Measurements from ENCODE around the gene PSORS1C1. TPM values are rescaled to one million over a fixed set of nuclear protein-coding genes. Genes with fewer than 3 reads are reported as not detected.
"Not testable (repeated sequence)": the region's sequence is repeated elsewhere in the genome, so short reads cannot be mapped to it uniquely, and the experiment has no call there.

Gene PSORS1C1
- polyA plus RNA-seq (3.6 to 9.4 TPM (median 5.7 TPM) in 3 replicates), polyA minus RNA-seq (7.4 to 41.0 TPM (median 10.7 TPM) in 3 replicates)
- polyA plus RNA-seq (2011; ENCODE audit: low read depth), result 14.3 TPM
- 6.9 and 9.2 TPM in 2 replicates for polyA plus RNA-seq (2011; cell fraction: cytosol; rRNA removed)
- polyA plus RNA-seq (2011; cell fraction: nucleus; rRNA removed), result 15.8 and 28.1 TPM in 2 replicates
- 6.0 and 34.2 TPM in 2 replicates for polyA plus RNA-seq (2012; ENCODE audit: low replicate concordance)
- polyA minus RNA-seq (2011; cell fraction: cytosol; rRNA and poly(A)+ RNA removed), result not detected
- 6.0 and 6.8 TPM in 2 replicates for polyA minus RNA-seq (2011; cell fraction: nucleus; rRNA and poly(A)+ RNA removed)

DNA sequence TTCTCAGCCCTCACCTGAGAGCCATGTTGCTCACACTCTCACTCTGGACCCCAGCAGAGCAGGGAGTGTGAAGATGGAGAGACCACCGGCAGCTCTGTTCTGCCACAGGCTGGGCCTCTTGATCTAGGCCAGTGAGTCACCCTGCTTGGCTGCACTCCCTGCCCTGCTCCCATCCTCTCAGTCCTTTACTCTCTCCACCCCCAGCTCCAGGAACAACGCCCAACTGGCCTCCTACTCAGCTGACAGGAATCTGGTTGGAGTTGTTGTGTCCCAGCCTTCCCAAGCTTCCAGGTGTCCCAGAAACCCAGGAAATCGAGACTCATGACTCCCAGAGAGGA, at the start of gene PSORS1C1:
TSS of gene PSORS1C1 (plus strand) at position 260 of the 338 bp plus-strand sequence. CDS start 14,833 bp downstream, outside the sequence.
- H3K36me3 ChIP-seq (ENCODE audit: control insufficient read depth in 2 of 2, extremely low read depth in 1 of 2, insufficient read depth in 2 of 2, low read length in 2 of 2), result peaks cover 8 to 10% of the 10 kb centered on the region in 2 experiments
- TF ChIP-seq CTCF (optimal IDR thresholded peaks at IDR 0.05 in 1 of 3, IDR thresholded peaks at IDR 0.05 in 1 of 3, conservative IDR thresholded peaks at IDR 0.05 in 1 of 3; ENCODE audit: extremely low read depth in 1 of 3, insufficient read depth in 2 of 3, low read length in 3 of 3) (no peak), EZH2 (IDR thresholded peaks at IDR 0.05; ENCODE audit: low read length) (no peak)
- H3K9me3 ChIP-seq (ENCODE audit: control insufficient read depth, low read depth, low read length), result no peaks in the 10 kb centered on the region
- H4K20me1 ChIP-seq (ENCODE audit: control insufficient read depth, extremely low read depth, insufficient read depth, low read length), result no peaks in the 10 kb centered on the region
- peaks cover 35% of the 10 kb centered on the region for H3K79me2 ChIP-seq (ENCODE audit: control insufficient read depth, insufficient read depth, low read length)
- H3K9me1 ChIP-seq (ENCODE audit: control insufficient read depth, extremely low read depth, insufficient read depth, low read length), result no peaks in the 10 kb centered on the region
- dilution Hi-C loops (cut with MboI; ENCODE audit: extremely low pct_ligation_motif_present, low sequenced_read_pairs), result no loop called here
- peaks cover 38% of the 10 kb centered on the region for H3K4me1 ChIP-seq (ENCODE audit: control insufficient read depth, extremely low read depth, insufficient read depth, low read length)
- peak within 1 kb of the TSS; percentile 99 for H3K4me2 ChIP-seq (ENCODE audit: control insufficient read depth, extremely low read depth, insufficient read depth, low read depth, low read length)
- H3K4me3 ChIP-seq (ENCODE audit: control insufficient read depth in 2 of 3, extremely low read depth in 1 of 3, insufficient read depth in 2 of 3, low read depth in 1 of 3, low read length in 3 of 3), result peak within 1 kb of the TSS; percentile 57 to 85 (median 82)
- H3K27me3 ChIP-seq (ENCODE audit: control insufficient read depth, extremely low read depth, insufficient read depth, low read length), result no peaks in the 10 kb centered on the region
- DNase-seq (ENCODE audit: low read depth, low spot score) (peak; percentile 88), FAIRE-seq (peak; percentile 97)
- peak within 1 kb of the TSS; percentile 89 for H3K9ac ChIP-seq (ENCODE audit: control insufficient read depth, extremely low read depth, insufficient read depth, low read length)
- H3K27ac ChIP-seq (ENCODE audit: control insufficient read depth, insufficient read depth, low read length), result peak within 1 kb of the TSS; percentile 91
- peak within 1 kb of the TSS; percentile 76 for H2AFZ ChIP-seq (ENCODE audit: control insufficient read depth, low read length)

DNA sequence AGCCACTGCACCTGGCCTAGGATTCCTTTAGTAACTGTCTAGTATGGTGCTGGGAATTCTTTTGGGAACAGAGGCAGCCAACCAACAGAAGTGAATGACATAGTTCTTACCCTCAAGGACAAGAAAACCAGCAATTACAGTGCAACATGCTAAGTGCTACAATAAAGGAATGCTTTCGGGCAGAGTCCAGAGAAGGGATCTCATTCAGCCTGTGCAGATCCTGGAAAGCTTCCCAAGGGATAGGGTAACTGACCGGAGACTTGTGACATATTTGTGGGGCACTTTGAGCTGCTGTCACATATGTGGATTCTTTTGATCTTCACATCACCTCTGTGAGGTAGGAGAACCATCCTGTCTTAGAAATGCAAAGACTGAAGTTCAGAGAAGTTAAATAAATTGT, 49.0 kb upstream of the PSORS1C1 start:
- H3K9me1 ChIP-seq (ENCODE audit: control insufficient read depth, extremely low read depth, insufficient read depth, low read length), result no peaks in the 10 kb centered on the region
- no peaks in the 10 kb centered on the region for H3K27me3 ChIP-seq (ENCODE audit: control insufficient read depth, extremely low read depth, insufficient read depth, low read length)
- peaks cover 4% of the 10 kb centered on the region for H3K4me1 ChIP-seq (ENCODE audit: control insufficient read depth, extremely low read depth, insufficient read depth, low read length)
- H3K9ac ChIP-seq (ENCODE audit: control insufficient read depth, extremely low read depth, insufficient read depth, low read length), result no peak overlapping the region
- no peaks in the 10 kb centered on the region for H4K20me1 ChIP-seq (ENCODE audit: control insufficient read depth, extremely low read depth, insufficient read depth, low read length)
- no peaks in the 10 kb centered on the region for H3K9me3 ChIP-seq (ENCODE audit: control insufficient read depth, low read depth, low read length)
- no peak overlapping the region for H3K27ac ChIP-seq (ENCODE audit: control insufficient read depth, insufficient read depth, low read length)
- no peak for TF ChIP-seq CTCF (optimal IDR thresholded peaks at IDR 0.05 in 1 of 3, IDR thresholded peaks at IDR 0.05 in 1 of 3, conservative IDR thresholded peaks at IDR 0.05 in 1 of 3; ENCODE audit: extremely low read depth in 1 of 3, insufficient read depth in 2 of 3, low read length in 3 of 3)
- FAIRE-seq (no peak), DNase-seq (ENCODE audit: low read depth, low spot score) (no peak)
- dilution Hi-C loops (cut with MboI; ENCODE audit: extremely low pct_ligation_motif_present, low sequenced_read_pairs), result loop anchor here (25.0 kb wide), 1 partner anchor 128 kb away; the partner anchor contains the start of genes MUCL3 and SFTA2
- H3K4me2 ChIP-seq (ENCODE audit: control insufficient read depth, extremely low read depth, insufficient read depth, low read depth, low read length), result no peak overlapping the region
- H2AFZ ChIP-seq (ENCODE audit: control insufficient read depth, low read length), result no peak overlapping the region
- H3K36me3 ChIP-seq (ENCODE audit: control insufficient read depth in 2 of 2, extremely low read depth in 1 of 2, insufficient read depth in 2 of 2, low read length in 2 of 2), result no peaks in the 10 kb centered on the region
- H3K79me2 ChIP-seq (ENCODE audit: control insufficient read depth, insufficient read depth, low read length), result no peaks in the 10 kb centered on the region
- H3K4me3 ChIP-seq (ENCODE audit: control insufficient read depth in 2 of 3, extremely low read depth in 1 of 3, insufficient read depth in 2 of 3, low read depth in 1 of 3, low read length in 3 of 3), result no peak overlapping the region

DNA sequence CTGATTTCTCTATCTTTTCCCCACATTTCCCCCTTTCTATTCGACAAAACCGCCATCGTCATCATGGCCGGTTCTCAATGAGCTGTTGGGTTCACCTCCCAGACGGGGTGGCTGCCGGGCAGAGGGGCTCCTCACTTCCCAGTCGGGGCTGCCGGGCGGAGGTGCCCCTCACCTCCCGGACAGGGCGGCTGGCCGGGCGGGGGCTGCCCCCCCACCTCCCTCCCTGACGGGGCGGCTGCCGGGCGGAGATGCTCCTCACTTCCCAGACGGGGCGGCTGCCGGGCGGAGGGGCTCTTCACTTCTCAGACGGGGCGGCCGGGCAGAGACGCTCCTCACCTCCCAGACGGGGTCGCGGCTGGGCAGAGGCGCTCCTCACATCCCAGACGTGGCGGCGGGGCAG, 47.6 kb upstream of the PSORS1C1 start:
- H3K79me2 ChIP-seq (ENCODE audit: control insufficient read depth, insufficient read depth, low read length); H4K20me1 ChIP-seq (ENCODE audit: control insufficient read depth, extremely low read depth, insufficient read depth, low read length); H3K9me1 ChIP-seq (ENCODE audit: control insufficient read depth, extremely low read depth, insufficient read depth, low read length); H3K27ac ChIP-seq (ENCODE audit: control insufficient read depth, insufficient read depth, low read length); H3K4me2 ChIP-seq (ENCODE audit: control insufficient read depth, extremely low read depth, insufficient read depth, low read depth, low read length); H3K4me1 ChIP-seq (ENCODE audit: control insufficient read depth, extremely low read depth, insufficient read depth, low read length); H3K9ac ChIP-seq (ENCODE audit: control insufficient read depth, extremely low read depth, insufficient read depth, low read length); H2AFZ ChIP-seq (ENCODE audit: control insufficient read depth, low read length); FAIRE-seq; H3K9me3 ChIP-seq (ENCODE audit: control insufficient read depth, low read depth, low read length); H3K27me3 ChIP-seq (ENCODE audit: control insufficient read depth, extremely low read depth, insufficient read depth, low read length); H3K36me3 ChIP-seq (ENCODE audit: control insufficient read depth in 2 of 2, extremely low read depth in 1 of 2, insufficient read depth in 2 of 2, low read length in 2 of 2); H3K4me3 ChIP-seq (ENCODE audit: control insufficient read depth in 2 of 3, extremely low read depth in 1 of 3, insufficient read depth in 2 of 3, low read depth in 1 of 3, low read length in 3 of 3); DNase-seq (ENCODE audit: low read depth, low spot score): not testable (repeated sequence)
- dilution Hi-C loops (cut with MboI; ENCODE audit: extremely low pct_ligation_motif_present, low sequenced_read_pairs), result loop anchor here (25.0 kb wide), 1 partner anchor 130 kb away; the partner anchor contains the start of genes MUCL3 and SFTA2

Measured in keratinocyte (primary cell).